GM18951 (cell line): ENCODE results near the gene THSD1.

Experiments used
- POLR2A ChIP-seq: IDR thresholded peaks from 4 replicates; pipeline ENCODE4 v1.6.1; 2011; ENCODE audit warnings: mild to moderate bottlenecking; ENCODE audit not compliant: insufficient read length, insufficient read depth; ENCODE audit errors: extremely low read depth
- in situ Hi-C: fragments of 300-500 bp; cut with MboI; formaldehyde crosslinking; loops from one replicate; pipeline ENCODE4 v1.12.0; 2022; ENCODE audit warnings: low sequenced_read_pairs, mixed read lengths, inconsistent platforms; ENCODE audit not compliant: unreplicated experiment

Gene THSD1

GRCh38 chr13:52405767-52406494 lies at the start of gene THSD1:
Gene THSD1, minus strand, starts transcription at chr13:52406172. Its CDS starts 3,572 bp downstream, at chr13:52402600.
- in situ Hi-C loops, result no loop called here
- TF ChIP-seq POLR2A, result no peak

GRCh38 chr13:52455677-52456041 lies 49.7 kb upstream of the THSD1 start:
- no peak for TF ChIP-seq POLR2A
- in situ Hi-C loops, result no loop called here

- TF ChIP-seq POLR2A, result peak; percentile 91
- in situ Hi-C loops, result no loop called here
These were observed 49.1 kb upstream of the THSD1 start, which contains the start of gene CKAP2 for GRCh38 chr13:52454820-52455676. Gene CKAP2, plus strand, starts transcription at chr13:52455478. Its CDS starts 79 bp downstream, at chr13:52455557.

GRCh38 chr13:52454459-52454819 lies 48.5 kb upstream of the THSD1 start:
- TF ChIP-seq POLR2A, result peak; percentile 42
- in situ Hi-C loops, result no loop called here

- in situ Hi-C loops, result no loop called here
- TF ChIP-seq POLR2A, result no peak
These were observed 46.5 kb upstream of the THSD1 start for GRCh38 chr13:52452470-52452869.

- in situ Hi-C loops, result no loop called here
These were observed 45.3 kb upstream of the THSD1 start for GRCh38 chr13:52451135-52451804.

GRCh38 chr13:52450793-52451116 lies 44.8 kb upstream of the THSD1 start:
- TF ChIP-seq POLR2A, result no peak
- in situ Hi-C loops, result no loop called here

More at GRCh38 chr13:52451135-52451804, 45.3 kb upstream of the THSD1 start:
- no peak for TF ChIP-seq POLR2A

- in situ Hi-C loops, result no loop called here
- peak; percentile 91 for TF ChIP-seq POLR2A
These were observed 44.2 kb upstream of the THSD1 start, which contains the start of gene VPS36 for GRCh38 chr13:52450012-52450792. Gene VPS36, minus strand, starts transcription at chr13:52450634. Its CDS starts 40 bp downstream, at chr13:52450594.

GRCh38 chr13:52449331-52450011 lies 43.5 kb upstream of the THSD1 start:
- TF ChIP-seq POLR2A, result no peak
- in situ Hi-C loops, result no loop called here

GRCh38 chr13:52447815-52448552 lies 42.0 kb upstream of the THSD1 start:
- in situ Hi-C loops, result no loop called here
- no peak for TF ChIP-seq POLR2A

GRCh38 chr13:52447354-52447753 lies 41.4 kb upstream of the THSD1 start:
- TF ChIP-seq POLR2A, result no peak
- in situ Hi-C loops, result no loop called here
